Gastroesophageal sphincter (tissue), 2 donors: ENCODE results near the gene MGLL.
"Not testable (repeated sequence)": the region's sequence is repeated elsewhere in the genome, so short reads cannot be mapped to it uniquely, and the experiment has no call there.

Experiments used
- EP300 ChIP-seq: sonication (generic); formaldehyde crosslinking; IDR thresholded peaks from one replicate; pipeline ENCODE4 v1.6.1; 2017; ENCODE audit warnings: antibody characterized with exemption, mild to moderate bottlenecking
- POLR2A ChIP-seq, 2 donors: fragments of 450-650 bp; IDR thresholded peaks; one replicate each; pipeline ENCODE4 v1.6.1; 2017; ENCODE audit warnings: antibody characterized with exemption in 2 of 2, mild to moderate bottlenecking in 2 of 2, moderate library complexity in 1 of 2
- POLR2AphosphoS5 ChIP-seq: sonication (generic); formaldehyde crosslinking; IDR thresholded peaks from one replicate; pipeline ENCODE4 v1.6.1; 2017; ENCODE audit warnings: antibody characterized with exemption

DNA sequence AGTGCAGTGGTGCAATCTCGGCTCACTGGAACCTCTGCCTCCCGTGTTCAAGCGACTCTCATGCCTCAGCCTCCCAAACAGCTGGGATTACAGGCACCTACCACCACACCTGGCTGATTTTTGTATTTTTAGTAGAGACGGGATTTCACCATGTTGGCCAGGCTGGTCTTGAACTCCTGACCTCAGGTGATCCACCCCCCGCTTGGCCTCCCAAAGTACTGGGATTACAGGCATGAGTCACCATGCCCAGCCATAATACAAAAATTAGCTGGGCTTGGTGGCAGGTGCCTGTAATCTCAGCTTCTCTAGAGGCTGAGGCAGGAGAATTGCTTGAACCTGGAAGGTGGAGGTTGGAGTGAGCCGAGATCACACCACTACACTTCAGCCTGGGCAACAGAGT lies 167.3 kb downstream of the MGLL start:
- not testable (repeated sequence) for TF ChIP-seq EP300; POLR2A (IDR thresholded peaks at IDR 0.05); POLR2AphosphoS5
